ENCODE measurements around the gene ZNF134.
A peak's percentile ranks its signal among the peaks of the same experiment; 100 is the strongest.

The ZNF134 gene

DNA sequence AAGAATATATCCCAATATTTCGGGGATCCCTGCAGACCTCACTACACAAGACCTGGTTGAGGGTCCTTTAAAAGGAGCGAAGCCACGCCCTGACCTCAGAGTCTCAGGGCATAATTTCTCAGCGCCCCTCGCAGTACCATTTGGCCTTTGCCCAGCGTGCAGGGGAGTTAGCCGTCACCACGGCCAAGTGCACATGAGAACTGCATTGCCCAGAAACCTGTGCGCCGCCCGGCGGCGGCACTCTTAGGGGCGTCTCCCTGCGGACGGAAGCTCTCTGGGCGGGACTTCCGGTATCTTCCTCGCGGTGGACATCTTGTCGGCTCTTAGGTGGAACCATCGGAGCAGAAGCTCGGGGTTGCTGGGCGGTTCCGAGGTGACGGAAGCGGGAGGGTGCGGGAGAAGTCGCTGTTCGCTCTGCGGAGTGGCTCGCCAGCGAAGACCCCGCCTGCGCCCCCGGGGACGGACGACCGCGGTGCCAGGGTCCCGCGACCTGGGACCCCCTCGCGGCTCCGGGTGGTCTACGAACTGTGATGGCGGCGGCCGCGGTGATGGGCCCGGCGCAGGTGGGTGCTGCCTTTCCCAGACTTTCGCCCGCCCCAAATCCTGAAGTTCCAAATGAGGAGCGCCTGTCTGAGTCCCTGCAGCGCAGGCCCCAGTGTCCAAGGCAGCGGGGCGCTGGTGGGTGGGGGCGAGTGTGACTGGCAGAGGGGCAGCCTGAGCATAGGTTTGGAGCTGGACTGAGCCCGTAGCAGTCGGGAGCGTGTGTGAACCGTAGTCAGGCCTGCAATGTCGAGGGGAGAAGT lies at the start of gene ZNF134:
ZNF134 (plus strand) TSS at position 302 of the 803 bp plus-strand sequence. CDS start 5,227 bp downstream, outside the sequence.
- DNase-seq: peak; percentile 92

DNA sequence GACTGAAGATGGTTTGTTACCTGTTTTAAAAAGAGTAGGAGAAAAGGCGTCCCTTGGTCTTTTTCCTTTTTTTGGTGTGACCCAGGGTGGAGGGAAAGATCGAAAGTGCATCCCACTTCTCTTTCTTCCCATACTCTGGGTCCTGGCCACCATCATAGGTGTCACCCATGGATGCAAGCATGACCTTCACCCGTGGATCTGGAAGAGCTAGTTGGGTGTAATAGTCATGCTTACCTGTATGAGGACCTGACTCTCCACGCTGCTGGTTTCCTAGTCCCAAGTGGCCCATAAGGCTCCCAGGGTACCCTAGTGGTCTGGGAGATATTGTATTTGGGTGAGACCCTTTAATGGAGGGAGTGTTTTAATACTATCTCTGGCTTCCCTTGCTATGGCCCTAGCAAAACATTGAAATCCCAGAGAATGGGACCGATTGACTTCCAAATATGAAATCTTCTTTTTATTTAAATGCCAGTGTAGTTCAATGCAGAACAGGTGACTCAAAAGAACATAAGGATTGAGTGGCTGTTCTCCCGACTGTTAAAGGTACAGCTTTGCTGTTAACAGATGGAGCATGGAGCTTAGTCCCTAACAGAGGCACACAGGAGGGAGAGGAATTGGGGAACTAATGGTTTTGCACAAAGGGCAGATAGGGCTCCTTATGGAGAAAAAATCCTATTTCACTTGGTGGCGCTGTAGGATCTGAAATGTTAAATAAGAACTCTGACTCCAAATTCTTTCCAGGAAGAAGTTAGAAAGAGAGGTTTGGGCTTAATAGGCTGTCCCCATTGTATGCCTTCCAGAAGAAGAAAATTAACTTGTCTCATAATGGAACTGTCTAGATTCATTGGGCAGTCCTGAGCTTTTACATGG lies 47.4 kb upstream of the ZNF134 start:
- DNase-seq: no peak

- no peak for DNase-seq
These were observed 43.3 kb upstream of the ZNF134 start for GRCh38 chr19:57570707-57571106.

DNA sequence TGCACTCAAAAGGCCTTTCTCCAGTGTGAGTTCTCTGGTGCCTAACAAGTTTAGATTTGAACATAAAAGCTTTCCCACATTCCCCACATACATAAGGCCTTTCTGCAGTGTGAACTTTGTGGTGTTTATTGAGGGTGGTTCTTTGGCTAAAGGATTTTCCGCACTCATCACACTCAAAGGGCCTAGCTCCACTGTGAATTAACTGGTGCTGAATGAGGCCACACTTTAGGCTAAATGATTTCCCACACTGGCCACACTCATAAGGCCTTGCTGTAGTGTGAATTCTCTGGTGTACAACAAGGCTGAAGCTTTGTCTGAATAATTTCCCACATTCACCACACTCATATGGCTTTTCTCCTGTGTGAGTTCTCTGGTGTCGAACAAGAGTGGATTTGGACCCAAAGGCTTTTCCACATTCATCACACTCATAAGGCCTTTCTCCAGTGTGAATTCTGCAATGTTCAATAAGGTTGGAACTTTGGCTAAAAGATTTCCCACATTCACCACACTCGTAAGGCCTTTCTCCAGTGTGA lies 41.6 kb upstream of the ZNF134 start:
- DNase-seq: no peak

- DNase-seq: no peak
These were observed 37.4 kb upstream of the ZNF134 start for GRCh38 chr19:57576661-57577060.

GRCh38 chr19:57578487-57579205 lies 35.4 kb upstream of the ZNF134 start, which contains the start of gene ZNF416:
ZNF416 (minus strand) TSS chr19:57578911; CDS start chr19:57578704, 207 bp downstream.
- peak; percentile 99 for DNase-seq

DNA sequence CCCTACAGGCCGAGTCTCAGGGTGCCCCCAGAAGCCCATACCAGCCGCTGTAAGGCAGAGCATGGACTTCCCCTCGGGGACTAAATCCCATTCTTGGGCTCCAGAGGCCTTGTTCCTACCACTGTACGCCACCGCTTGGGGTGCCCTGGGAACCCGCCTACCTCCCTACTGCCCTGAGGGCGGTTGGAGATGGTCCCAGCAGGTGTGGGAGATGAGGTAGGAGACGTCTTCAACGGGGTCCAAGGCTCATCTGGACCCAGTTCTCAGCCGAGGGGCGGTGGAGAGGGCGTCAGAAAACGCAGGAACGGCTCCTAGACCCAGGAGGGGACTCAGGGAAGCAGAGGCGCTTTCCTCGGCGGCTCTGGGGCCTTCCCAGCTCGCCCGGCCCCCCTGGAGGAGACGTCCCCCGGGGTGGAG lies 30.9 kb upstream of the ZNF134 start:
- DNase-seq: no peak

GRCh38 chr19:57583521-57584416 lies 30.3 kb upstream of the ZNF134 start, which contains the start of gene ZIK1:
ZIK1 (plus strand) TSS chr19:57584145; CDS start chr19:57584357, 212 bp downstream.
- DNase-seq: peak; percentile 94

GRCh38 chr19:57587529-57587928 lies 26.5 kb upstream of the ZNF134 start:
- no peak for DNase-seq

DNA sequence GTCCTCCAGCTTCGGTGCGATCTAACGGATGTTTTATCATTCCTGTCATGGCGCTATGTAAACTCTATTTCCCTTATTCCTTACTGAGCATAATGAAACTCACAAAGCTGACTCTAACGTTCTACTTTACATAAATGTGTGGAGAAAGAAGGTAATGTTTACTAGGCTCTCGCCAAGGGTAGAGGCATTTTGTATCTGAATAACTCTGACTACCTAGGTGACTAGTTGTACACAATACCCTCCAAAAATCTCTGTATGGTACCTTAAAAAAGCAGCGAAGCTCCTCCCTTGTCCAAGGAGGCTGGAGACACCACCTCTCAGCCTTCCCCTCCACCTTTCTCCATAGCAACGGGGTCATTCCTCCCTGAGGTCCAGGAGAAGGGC lies 14.7 kb upstream of the ZNF134 start:
- no peak for DNase-seq

DNA sequence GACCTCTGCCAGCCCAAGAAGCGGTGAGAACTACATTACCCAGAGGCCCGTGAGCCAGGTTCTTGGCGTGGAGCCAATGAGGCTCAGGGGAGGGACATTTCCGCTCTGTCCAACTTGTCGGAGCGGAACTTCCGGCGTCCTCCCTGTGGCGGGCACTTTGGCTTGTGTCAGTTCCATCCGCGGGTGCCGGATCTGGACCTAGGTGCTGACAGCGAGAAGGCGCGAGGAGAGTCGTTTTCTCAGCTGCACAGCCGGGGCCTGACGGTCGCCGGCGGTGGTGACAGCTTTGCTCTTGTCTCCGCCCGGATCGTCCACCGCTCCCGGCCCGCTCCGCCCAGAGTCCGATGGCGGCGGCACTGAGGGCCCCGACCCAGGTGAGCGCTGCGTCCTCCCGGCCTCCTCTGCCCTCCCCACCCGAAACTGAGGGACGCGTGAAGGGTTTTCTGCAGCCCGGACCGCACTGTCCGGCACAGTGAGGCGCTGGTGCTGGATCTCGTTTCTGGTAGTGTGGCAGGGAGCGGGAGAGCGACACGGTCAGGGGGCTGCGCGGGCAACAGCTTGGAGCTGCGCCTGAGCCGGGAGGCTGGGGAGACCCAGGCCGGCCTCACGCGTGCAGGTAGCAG lies 14.2 kb upstream of the ZNF134 start, which contains the start of gene ZNF530:
ZNF530 (plus strand) TSS at position 125 of the 623 bp plus-strand sequence. CDS start 4,461 bp downstream, outside the sequence.
- DNase-seq: peak; percentile 90

DNA sequence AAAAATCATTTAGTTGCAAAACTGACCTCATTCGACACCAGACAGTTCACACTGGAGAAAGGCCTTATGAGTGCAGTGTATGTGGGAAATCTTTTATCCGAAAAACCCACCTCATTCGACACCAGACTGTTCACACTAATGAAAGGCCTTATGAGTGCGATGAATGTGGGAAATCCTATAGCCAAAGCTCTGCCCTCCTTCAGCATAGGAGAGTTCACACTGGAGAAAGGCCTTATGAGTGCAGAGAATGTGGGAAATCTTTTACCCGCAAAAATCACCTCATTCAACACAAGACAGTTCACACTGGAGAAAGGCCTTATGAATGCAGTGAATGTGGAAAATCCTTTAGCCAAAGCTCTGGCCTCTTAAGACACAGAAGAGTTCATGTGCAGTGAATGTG lies 7.1 kb upstream of the ZNF134 start:
- no peak for DNase-seq

GRCh38 chr19:57611113-57611512 lies 2.9 kb upstream of the ZNF134 start:
- DNase-seq: no peak

DNA sequence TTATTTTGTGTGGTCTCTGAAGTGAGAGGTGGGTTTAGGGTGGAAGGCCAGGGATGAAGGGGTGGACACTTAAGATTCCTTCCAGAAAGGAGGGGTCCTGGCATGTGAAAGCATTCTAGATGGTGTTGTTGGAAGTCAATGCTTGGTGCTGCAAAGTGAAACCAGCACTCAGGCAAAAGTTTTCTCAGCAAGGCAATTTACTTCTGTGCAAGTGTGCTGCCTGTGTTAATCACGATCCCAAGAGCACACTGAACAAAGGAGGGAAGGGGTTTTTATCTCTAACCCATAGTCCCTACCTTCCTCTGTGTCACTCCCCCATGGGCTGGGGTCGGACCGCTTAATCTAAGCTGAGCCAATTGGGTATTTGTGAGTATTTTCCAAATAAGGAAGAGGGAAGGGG lies 1.3 kb downstream of the ZNF134 start:
- no peak for DNase-seq

- DNase-seq: no peak
These were observed 6.8 kb downstream of the ZNF134 start for GRCh38 chr19:57620673-57621348.

- no peak for DNase-seq
These were observed 9.0 kb downstream of the ZNF134 start for GRCh38 chr19:57623091-57623490.

- DNase-seq: peak; percentile 93
These were observed 19.2 kb downstream of the ZNF134 start, which contains the start of gene ZNF211 for GRCh38 chr19:57632987-57633831. ZNF211 (plus strand) TSS chr19:57633168; CDS start chr19:57633347, 179 bp downstream.

DNA sequence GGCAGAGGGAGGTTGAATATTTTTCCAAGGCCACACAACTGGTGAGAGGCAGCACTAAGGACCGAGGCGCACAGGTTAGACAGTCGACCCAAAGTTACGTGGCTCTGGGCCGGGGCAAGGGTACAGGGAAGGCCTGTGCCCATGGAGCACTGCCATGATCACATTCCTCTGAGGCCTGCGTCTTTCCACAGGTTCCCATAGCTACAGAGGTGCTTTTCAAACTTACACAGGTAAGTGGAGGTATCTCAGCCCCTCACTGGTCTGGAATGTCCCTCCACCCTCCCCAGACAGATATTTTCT lies 19.7 kb downstream of the ZNF134 start:
- no peak for DNase-seq

GRCh38 chr19:57637379-57637778 lies 23.3 kb downstream of the ZNF134 start:
- DNase-seq: no peak

Data from CD4-positive, alpha-beta T cell treated with Interleukin-17A for 1 hour (primary cell).